K562 (cell line): Measurements from ENCODE around the gene MMP1.

Experiments used
- BACH1 ChIP-seq: fragments of 200-800 bp; sonication (Bioruptor generic); IDR thresholded peaks from 2 replicates; pipeline ENCODE4 v1.6.1; 2016; ENCODE audit warnings: missing genetic modification characterization, missing compliant biosample characterization
- CHCHD3 ChIP-seq: fragments of 250-450 bp; sonication (Bioruptor Pico); IDR thresholded peaks from 2 replicates; pipeline ENCODE4 v2.1.2; 2022; ENCODE audit warnings: mild to moderate bottlenecking
- CTCF ChIP-seq, 3 experiments: IDR thresholded peaks in 2 of 3; conservative IDR thresholded peaks in 1 of 3; 2 replicates each; pipeline ENCODE4 v1.5.1; 2011 to 2012; ENCODE audit warnings: low read length in 3 of 3, mild to moderate bottlenecking in 3 of 3, control low read depth in 2 of 3, improper control_type of control experiment in 1 of 3, inconsistent platforms in 1 of 3, low read depth in 1 of 3, mixed read lengths in 1 of 3, moderate library complexity in 1 of 3; ENCODE audit not compliant: insufficient read depth in 2 of 3
- E2F6 ChIP-seq, 2 experiments: IDR thresholded peaks; 2 replicates each; pipeline ENCODE4 v1.6.1; 2011; ENCODE audit warnings: borderline replicate concordance in 1 of 2, control low read depth in 1 of 2, low read depth in 1 of 2, low read length in 1 of 2, mild to moderate bottlenecking in 1 of 2, mixed read lengths in 1 of 2, moderate library complexity in 1 of 2; ENCODE audit not compliant: insufficient read depth in 1 of 2, insufficient read length in 1 of 2, poor library complexity in 1 of 2, severe bottlenecking in 1 of 2; ENCODE audit errors: extremely low read depth in 1 of 2
- JUN ChIP-seq, 2 experiments: sonication (generic) in 1 of 2; formaldehyde crosslinking in 1 of 2; IDR thresholded peaks; 2 replicates each; pipeline versions ENCODE4 v1.6.1 to v1.8.0; 2012 to 2022; ENCODE audit warnings: borderline replicate concordance in 2 of 2, mild to moderate bottlenecking in 2 of 2, improper control_type of control experiment in 1 of 2, low read depth in 1 of 2, low read length in 1 of 2, missing genetic modification reagents in 1 of 2
- STAT6 ChIP-seq: sonication (generic); formaldehyde crosslinking; IDR thresholded peaks from 2 replicates; pipeline ENCODE4 v1.8.1; 2023; ENCODE audit warnings: mild to moderate bottlenecking, missing genetic modification reagents
- TBP ChIP-seq: optimal IDR thresholded peaks from 2 replicates; pipeline ENCODE3; 2011; ENCODE audit warnings: low read depth, low read length, improper control_type of control experiment

GRCh38 chr11:102798012-102798746 is at the start of gene MMP1:
- TF ChIP-seq STAT6, result no peak
- no peak for TF ChIP-seq JUN (IDR thresholded peaks at IDR 0.05; ENCODE audit: borderline replicate concordance, low read depth, low read length)
- no peak for TF ChIP-seq JUN (CRISPR knock-in tag; IDR thresholded peaks at IDR 0.05; ENCODE audit: borderline replicate concordance)
- TF ChIP-seq CTCF (IDR thresholded peaks at IDR 0.05 in 2 of 3, conservative IDR thresholded peaks at IDR 0.05 in 1 of 3; ENCODE audit: insufficient read depth in 2 of 3, low read depth in 1 of 3, low read length in 3 of 3), result no peak
- TF ChIP-seq E2F6 (IDR thresholded peaks at IDR 0.05; ENCODE audit: borderline replicate concordance in 1 of 2, extremely low read depth in 1 of 2, insufficient read depth in 1 of 2, insufficient read length in 1 of 2, low read depth in 1 of 2, low read length in 1 of 2, poor library complexity in 1 of 2, severe bottlenecking in 1 of 2), result no peak
- no peak for TF ChIP-seq TBP
- no peak for TF ChIP-seq CHCHD3 (CRISPR knock-in tag)
- TF ChIP-seq BACH1 (tag), result no peak
